ENCODE data around the gene RAB33B. TPM values are rescaled to one million over a fixed set of nuclear protein-coding genes. Genes with fewer than 3 reads are reported as not detected.
"Not testable (repeated sequence)": the region's sequence is repeated elsewhere in the genome, so short reads cannot be mapped to it uniquely, and the experiment has no call there.

The RAB33B gene
- total RNA-seq, 1 donor from 2014 or later: 11.8 TPM

DNA sequence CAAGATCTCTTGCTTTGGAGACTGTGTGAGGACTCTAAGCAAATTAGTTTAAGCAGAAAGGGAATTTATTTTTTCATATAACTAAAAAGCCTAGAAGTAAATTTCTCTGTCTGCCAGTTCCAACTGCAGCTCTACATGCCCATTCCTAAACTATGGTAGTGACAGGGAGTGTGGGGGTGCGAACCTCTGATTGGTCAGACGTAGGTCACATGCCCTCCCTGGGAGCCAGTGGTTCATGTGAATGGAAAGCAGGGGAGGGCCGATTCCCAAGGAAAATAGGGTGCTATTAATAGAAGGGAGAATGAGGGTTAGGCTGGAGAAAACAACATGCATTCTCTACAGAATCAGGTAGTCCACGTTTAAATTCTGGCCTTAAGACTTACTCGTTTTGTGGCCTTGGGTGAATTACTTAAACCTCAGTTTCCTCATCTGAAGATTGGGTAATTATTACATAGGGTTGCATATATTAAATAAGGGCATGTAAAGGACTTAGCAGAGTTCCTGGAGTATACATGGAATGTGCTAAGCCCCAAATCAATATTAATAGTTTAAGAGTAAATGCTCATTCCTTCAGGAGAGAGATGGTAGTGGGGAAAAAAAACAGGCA lies 7.2 kb downstream of the RAB33B start:
- Mint-ChIP-seq H3K27me3 (ENCODE audit: low read depth, unreplicated experiment) (no peaks in the 10 kb centered on the region), H3K4me1 (ENCODE audit: low read depth, unreplicated experiment) (peaks cover 39% of the 10 kb centered on the region), H3K36me3 (ENCODE audit: low read depth, unreplicated experiment) (peaks cover 8% of the 10 kb centered on the region), H3K4me3 (ENCODE audit: unreplicated experiment) (peak overlapping the region; percentile 35), H3K27ac (ENCODE audit: unreplicated experiment) (no peak overlapping the region), H3K9me3 (ENCODE audit: unreplicated experiment) (no peaks in the 10 kb centered on the region)
- DNase-seq (ENCODE audit: low read depth) (no peak), FAIRE-seq (no peak)
- Histone ChIP-seq H3K27me3 (ENCODE audit: insufficient read depth, low read length) (no peaks in the 10 kb centered on the region), H3K9ac (ENCODE audit: low read length) (no peak overlapping the region), H3K36me3 (ENCODE audit: insufficient read depth, low read length) (no peaks in the 10 kb centered on the region), H3K79me2 (ENCODE audit: insufficient read depth, low read length) (peaks cover 83% of the 10 kb centered on the region), H3K27ac (ENCODE audit: low read depth, low read length) (no peak overlapping the region), H3K4me2 (ENCODE audit: low read length) (no peak overlapping the region), H3K4me1 (ENCODE audit: insufficient read depth, low read length) (peaks cover under 1% of the 10 kb centered on the region), H4K20me1 (ENCODE audit: insufficient read depth, low read length) (peaks cover 68% of the 10 kb centered on the region), H3K4me3 (ENCODE audit: insufficient read depth, low read depth, low read length) (no peak overlapping the region), H3K9me3 (ENCODE audit: insufficient read depth, low read depth, low read length) (no peaks in the 10 kb centered on the region), H2AFZ (ENCODE audit: low read depth, low read length) (no peak overlapping the region)
- TF ChIP-seq, protein P1, sequence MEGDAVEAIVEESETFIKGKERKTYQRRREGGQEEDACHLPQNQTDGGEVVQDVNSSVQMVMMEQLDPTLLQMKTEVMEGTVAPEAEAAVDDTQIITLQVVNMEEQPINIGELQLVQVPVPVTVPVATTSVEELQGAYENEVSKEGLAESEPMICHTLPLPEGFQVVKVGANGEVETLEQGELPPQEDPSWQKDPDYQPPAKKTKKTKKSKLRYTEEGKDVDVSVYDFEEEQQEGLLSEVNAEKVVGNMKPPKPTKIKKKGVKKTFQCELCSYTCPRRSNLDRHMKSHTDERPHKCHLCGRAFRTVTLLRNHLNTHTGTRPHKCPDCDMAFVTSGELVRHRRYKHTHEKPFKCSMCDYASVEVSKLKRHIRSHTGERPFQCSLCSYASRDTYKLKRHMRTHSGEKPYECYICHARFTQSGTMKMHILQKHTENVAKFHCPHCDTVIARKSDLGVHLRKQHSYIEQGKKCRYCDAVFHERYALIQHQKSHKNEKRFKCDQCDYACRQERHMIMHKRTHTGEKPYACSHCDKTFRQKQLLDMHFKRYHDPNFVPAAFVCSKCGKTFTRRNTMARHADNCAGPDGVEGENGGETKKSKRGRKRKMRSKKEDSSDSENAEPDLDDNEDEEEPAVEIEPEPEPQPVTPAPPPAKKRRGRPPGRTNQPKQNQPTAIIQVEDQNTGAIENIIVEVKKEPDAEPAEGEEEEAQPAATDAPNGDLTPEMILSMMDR (IDR thresholded peaks at IDR 0.05; ENCODE audit: insufficient read depth, low read depth, low read length): no peak
- TF ChIP-seq EZH2 (IDR thresholded peaks at IDR 0.05; ENCODE audit: insufficient read depth, low read length): no peak

DNA sequence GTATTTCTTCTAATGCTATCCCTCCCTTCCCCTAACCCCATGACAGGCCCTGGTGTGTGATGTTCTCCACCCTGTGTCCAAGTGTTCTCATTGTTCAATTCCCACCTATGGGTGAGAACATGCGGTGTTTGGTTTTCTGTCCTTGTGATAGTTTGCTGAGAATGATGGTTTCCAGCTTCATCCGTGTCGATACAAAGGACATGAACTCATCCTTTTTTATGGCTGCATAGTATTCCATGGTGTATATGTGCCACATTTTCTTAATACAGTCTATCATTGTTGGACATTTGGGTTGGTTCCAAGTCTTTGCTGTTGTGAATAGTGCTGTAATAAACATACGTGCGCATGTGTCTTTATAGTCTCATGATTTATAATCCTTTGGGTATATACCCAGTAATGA lies 10.6 kb downstream of the RAB33B start:
- not testable (repeated sequence) for H3K36me3 ChIP-seq (ENCODE audit: insufficient read depth, low read length); H2AFZ ChIP-seq (ENCODE audit: low read depth, low read length); H3K9me3 ChIP-seq (ENCODE audit: insufficient read depth, low read depth, low read length); H3K27me3 Mint-ChIP-seq (ENCODE audit: low read depth, unreplicated experiment); H3K4me1 ChIP-seq (ENCODE audit: insufficient read depth, low read length); H3K27me3 ChIP-seq (ENCODE audit: insufficient read depth, low read length); H3K4me3 ChIP-seq (ENCODE audit: insufficient read depth, low read depth, low read length); H3K27ac ChIP-seq (ENCODE audit: low read depth, low read length); H3K9me3 Mint-ChIP-seq (ENCODE audit: unreplicated experiment); FAIRE-seq; H3K9ac ChIP-seq (ENCODE audit: low read length); H3K27ac Mint-ChIP-seq (ENCODE audit: unreplicated experiment); DNase-seq (ENCODE audit: low read depth); H3K4me3 Mint-ChIP-seq (ENCODE audit: unreplicated experiment); H3K4me1 Mint-ChIP-seq (ENCODE audit: low read depth, unreplicated experiment); H3K4me2 ChIP-seq (ENCODE audit: low read length)
- H4K20me1 ChIP-seq (ENCODE audit: insufficient read depth, low read length): peaks cover 65% of the 10 kb centered on the region
- peaks cover 13% of the 10 kb centered on the region for H3K36me3 Mint-ChIP-seq (ENCODE audit: low read depth, unreplicated experiment)
- H3K79me2 ChIP-seq (ENCODE audit: insufficient read depth, low read length): peaks cover 77% of the 10 kb centered on the region

DNA sequence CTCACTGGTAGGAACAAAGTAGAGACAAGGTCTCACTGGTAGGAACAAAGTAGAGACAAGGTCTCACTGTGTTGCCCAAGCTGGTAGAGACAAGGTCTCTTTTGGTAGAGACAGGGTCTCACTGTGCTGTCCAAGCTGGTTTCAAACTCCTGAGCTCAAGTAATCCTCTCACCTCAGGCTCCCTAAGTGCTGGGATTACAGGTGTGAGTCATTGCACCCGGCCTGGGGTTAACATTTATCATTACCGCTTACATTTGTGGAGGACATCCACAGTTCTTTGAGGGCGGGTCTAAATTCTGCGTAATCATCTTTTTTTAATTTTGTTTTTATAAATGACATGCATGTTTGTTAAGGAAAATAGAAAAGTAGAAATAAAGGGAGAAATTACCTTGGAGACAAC lies 12.0 kb downstream of the RAB33B start:
- Mint-ChIP-seq H3K27ac (ENCODE audit: unreplicated experiment) (no peak overlapping the region), H3K4me3 (ENCODE audit: unreplicated experiment) (no peak overlapping the region), H3K27me3 (ENCODE audit: low read depth, unreplicated experiment) (no peaks in the 10 kb centered on the region), H3K36me3 (ENCODE audit: low read depth, unreplicated experiment) (peaks cover 12% of the 10 kb centered on the region), H3K9me3 (ENCODE audit: unreplicated experiment) (peaks cover 14% of the 10 kb centered on the region), H3K4me1 (ENCODE audit: low read depth, unreplicated experiment) (peaks cover 6% of the 10 kb centered on the region)
- Histone ChIP-seq H2AFZ (ENCODE audit: low read depth, low read length) (no peak overlapping the region), H3K4me3 (ENCODE audit: insufficient read depth, low read depth, low read length) (no peak overlapping the region), H3K9me3 (ENCODE audit: insufficient read depth, low read depth, low read length) (peaks cover 3% of the 10 kb centered on the region), H3K4me1 (ENCODE audit: insufficient read depth, low read length) (no peaks in the 10 kb centered on the region), H3K27me3 (ENCODE audit: insufficient read depth, low read length) (no peaks in the 10 kb centered on the region), H3K9ac (ENCODE audit: low read length) (no peak overlapping the region), H3K27ac (ENCODE audit: low read depth, low read length) (no peak overlapping the region), H3K36me3 (ENCODE audit: insufficient read depth, low read length) (no peaks in the 10 kb centered on the region), H4K20me1 (ENCODE audit: insufficient read depth, low read length) (peaks cover 67% of the 10 kb centered on the region), H3K79me2 (ENCODE audit: insufficient read depth, low read length) (peaks cover 78% of the 10 kb centered on the region), H3K4me2 (ENCODE audit: low read length) (no peak overlapping the region)
- TF ChIP-seq EZH2 (IDR thresholded peaks at IDR 0.05; ENCODE audit: insufficient read depth, low read length): no peak
- TF ChIP-seq, protein P1 (IDR thresholded peaks at IDR 0.05; ENCODE audit: insufficient read depth, low read depth, low read length): no peak
- DNase-seq (ENCODE audit: low read depth): no peak
- no peak for FAIRE-seq

DNA sequence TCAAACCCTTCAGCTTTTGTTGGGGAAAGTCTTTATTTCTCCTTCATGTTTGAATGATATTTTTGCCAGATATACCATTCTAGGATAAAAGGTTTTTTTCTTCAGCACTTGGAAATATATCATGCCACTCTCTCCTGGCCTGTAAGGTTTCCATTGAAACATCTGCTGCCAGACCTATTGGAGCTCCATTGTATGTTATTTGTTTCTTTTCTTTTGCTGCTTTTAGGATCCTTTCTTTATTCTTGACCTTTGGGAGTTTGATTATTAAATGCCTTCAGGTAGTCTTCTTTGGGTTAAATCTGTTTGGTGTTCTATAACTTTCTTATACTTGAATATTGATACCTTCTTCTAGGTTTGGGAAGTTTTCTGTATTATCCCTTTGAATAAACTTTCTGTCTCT lies 14.8 kb downstream of the RAB33B start:
- H3K79me2 ChIP-seq (ENCODE audit: insufficient read depth, low read length): peaks cover 67% of the 10 kb centered on the region
- not testable (repeated sequence) for H3K27ac Mint-ChIP-seq (ENCODE audit: unreplicated experiment); H3K4me3 Mint-ChIP-seq (ENCODE audit: unreplicated experiment); H3K27me3 ChIP-seq (ENCODE audit: insufficient read depth, low read length); DNase-seq (ENCODE audit: low read depth); H3K4me3 ChIP-seq (ENCODE audit: insufficient read depth, low read depth, low read length); H3K27ac ChIP-seq (ENCODE audit: low read depth, low read length); H3K9me3 ChIP-seq (ENCODE audit: insufficient read depth, low read depth, low read length); H3K36me3 ChIP-seq (ENCODE audit: insufficient read depth, low read length); H3K27me3 Mint-ChIP-seq (ENCODE audit: low read depth, unreplicated experiment); H2AFZ ChIP-seq (ENCODE audit: low read depth, low read length); H3K4me1 Mint-ChIP-seq (ENCODE audit: low read depth, unreplicated experiment); H3K9ac ChIP-seq (ENCODE audit: low read length); H3K4me1 ChIP-seq (ENCODE audit: insufficient read depth, low read length); H3K4me2 ChIP-seq (ENCODE audit: low read length); FAIRE-seq
- H4K20me1 ChIP-seq (ENCODE audit: insufficient read depth, low read length): peaks cover 56% of the 10 kb centered on the region
- peaks cover 23% of the 10 kb centered on the region for H3K36me3 Mint-ChIP-seq (ENCODE audit: low read depth, unreplicated experiment)
- peaks cover 20% of the 10 kb centered on the region for H3K9me3 Mint-ChIP-seq (ENCODE audit: unreplicated experiment)
